A673 (cell line): ENCODE results near the gene EPHA10. TPM values are rescaled to one million over a fixed set of nuclear protein-coding genes. Genes with fewer than 3 reads are reported as not detected.

Source experiments
- BruUV-seq: library from RNA; stranded (reverse); fragments of 400-500 nt; replicated peaks from 2 replicates; lab custom pipeline; 2021; lab: Mats Ljungman, UMichigan
- CTCF ChIA-PET: fragments of 300-600 bp; sonication (Branson Sonifier 250); formaldehyde crosslinking; loops from one replicate; lab custom pipeline; 2022; ENCODE audit warnings: antibody characterized with exemption; lab: Charles Lee
- POLR2A ChIA-PET: fragments of 300-600 bp; sonication (Branson Sonifier 250); formaldehyde crosslinking; loops from one replicate; lab custom pipeline; 2022; ENCODE audit warnings: antibody characterized with exemption; ENCODE audit not compliant: low non-redundant PET; lab: Charles Lee
- DNase-seq: peaks from one replicate; pipeline ENCODE4 v3.0.0-alpha.2; 2015; ENCODE audit warnings: low spot score
- H3K27ac ChIP-seq: fragments of 200-600 bp; sonication (generic); 2 replicates; pipeline ENCODE4 v1.5.1; 2016; ENCODE audit warnings: mixed run types, low read depth, mild to moderate bottlenecking, mixed read lengths, antibody characterized with exemption, low read length; ENCODE audit not compliant: poor library complexity, severe bottlenecking
- H3K27me3 ChIP-seq: fragments of 200-600 bp; sonication (generic); replicated peaks from 2 replicates; pipeline ENCODE4 v1.6.1; 2017; ENCODE audit warnings: mixed run types, low read depth, mild to moderate bottlenecking, mixed read lengths, antibody characterized with exemption, low read length; ENCODE audit not compliant: insufficient read depth, poor library complexity
- H3K36me3 ChIP-seq: fragments of 200-600 bp; sonication (generic); 2 replicates; pipeline ENCODE4 v1.6.1; 2016; ENCODE audit warnings: mixed run types, mild to moderate bottlenecking, mixed read lengths, antibody characterized with exemption, low read length; ENCODE audit not compliant: insufficient read depth, poor library complexity, severe bottlenecking
- H3K4me1 ChIP-seq: fragments of 200-600 bp; sonication (generic); 2 replicates; pipeline ENCODE4 v1.6.1; 2017; ENCODE audit warnings: mixed run types, mild to moderate bottlenecking, mixed read lengths, antibody characterized with exemption, low read length; ENCODE audit not compliant: insufficient read depth, poor library complexity, severe bottlenecking
- H3K4me3 ChIP-seq: fragments of 200-600 bp; sonication (generic); 2 replicates; pipeline ENCODE4 v1.5.1; 2016; ENCODE audit warnings: low read depth, mixed run types, mild to moderate bottlenecking, mixed read lengths, low read length; ENCODE audit not compliant: poor library complexity, severe bottlenecking
- H3K9me3 ChIP-seq: fragments of 200-600 bp; sonication (generic); 2 replicates; pipeline ENCODE4 v1.6.1; 2016; ENCODE audit warnings: mixed run types, low read depth, mild to moderate bottlenecking, mixed read lengths, antibody characterized with exemption, low read length; ENCODE audit not compliant: poor library complexity, severe bottlenecking
- EZH2 ChIP-seq: fragments of 200-600 bp; sonication (generic); IDR thresholded peaks from 2 replicates; pipeline ENCODE4 v1.6.1; 2017; ENCODE audit warnings: borderline replicate concordance, low read depth, mild to moderate bottlenecking, mixed read lengths, antibody characterized with exemption, low read length; ENCODE audit not compliant: poor library complexity, severe bottlenecking
- intact Hi-C: fragments of 100-400 bp; cut with micrococcal nuclease; formaldehyde crosslinking; loops from one replicate; pipeline ENCODE4 v1.10.0; 2022; ENCODE audit not compliant: unreplicated experiment
- total RNA-seq: library from RNA; stranded (reverse); gene quantifications from 2 replicates; pipeline ENCODE4 v1.2.3, GENCODE V29; 2021
- TF ChIP-seq, protein P1 (sequence below): fragments of 300-800, 200-600 bp; sonication (generic); conservative IDR thresholded peaks from 2 replicates; pipeline ENCODE4 v1.5.1; 2017; ENCODE audit warnings: low read depth, mild to moderate bottlenecking, antibody characterized with exemption, low read length, moderate library complexity, mixed read lengths

EPHA10 gene
- total RNA-seq, 1 experiment from 2014 or later = not detected

DNA sequence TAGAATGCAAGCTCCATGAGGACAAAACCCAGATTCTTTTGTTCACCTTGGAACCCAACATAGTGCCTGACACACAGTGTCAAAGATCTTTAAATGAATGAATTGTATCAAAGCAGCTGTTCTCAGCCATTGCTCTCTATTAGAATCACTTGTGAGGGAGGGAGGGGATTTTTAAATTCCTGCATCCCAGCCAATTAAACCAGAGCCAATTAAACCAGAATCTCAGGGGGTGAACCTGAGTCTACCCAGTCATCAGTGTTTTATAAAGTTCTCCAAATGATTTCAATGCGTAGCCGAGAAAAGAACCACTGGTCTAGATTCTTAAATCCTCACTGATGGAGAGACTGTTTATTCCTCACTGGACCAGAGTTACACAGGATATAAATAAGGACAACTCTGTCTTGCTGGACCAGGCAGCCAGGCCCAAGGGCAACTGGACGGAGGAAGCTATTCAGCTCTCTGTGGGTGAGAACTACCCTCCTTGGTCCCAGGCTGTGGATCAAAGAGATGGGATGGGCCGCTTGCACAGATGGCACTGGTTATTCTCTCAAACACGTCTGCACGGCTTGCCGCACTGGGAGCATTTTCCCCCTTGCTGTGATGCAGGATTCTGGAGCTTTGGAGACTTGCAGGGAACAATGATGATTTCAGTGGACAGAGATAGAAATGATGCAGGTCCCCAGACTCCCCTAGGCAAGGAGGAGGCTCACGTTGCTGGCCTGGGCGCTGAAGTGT, 92.6 kb downstream of the EPHA10 start:
- BruUV-seq = no TSS peak
- H3K27ac ChIP-seq = no peak overlapping the region
- POLR2A ChIA-PET = no interaction called here
- no peak for DNase-seq
- intact Hi-C loops = no loop called here
- peaks cover 43% of the 10 kb centered on the region for H3K27me3 ChIP-seq
- H3K36me3 ChIP-seq = no peaks in the 10 kb centered on the region
- CTCF ChIA-PET = no interaction called here
- no peak overlapping the region for H3K4me3 ChIP-seq
- no peaks in the 10 kb centered on the region for H3K4me1 ChIP-seq
- no peaks in the 10 kb centered on the region for H3K9me3 ChIP-seq
- TF ChIP-seq, protein P1, sequence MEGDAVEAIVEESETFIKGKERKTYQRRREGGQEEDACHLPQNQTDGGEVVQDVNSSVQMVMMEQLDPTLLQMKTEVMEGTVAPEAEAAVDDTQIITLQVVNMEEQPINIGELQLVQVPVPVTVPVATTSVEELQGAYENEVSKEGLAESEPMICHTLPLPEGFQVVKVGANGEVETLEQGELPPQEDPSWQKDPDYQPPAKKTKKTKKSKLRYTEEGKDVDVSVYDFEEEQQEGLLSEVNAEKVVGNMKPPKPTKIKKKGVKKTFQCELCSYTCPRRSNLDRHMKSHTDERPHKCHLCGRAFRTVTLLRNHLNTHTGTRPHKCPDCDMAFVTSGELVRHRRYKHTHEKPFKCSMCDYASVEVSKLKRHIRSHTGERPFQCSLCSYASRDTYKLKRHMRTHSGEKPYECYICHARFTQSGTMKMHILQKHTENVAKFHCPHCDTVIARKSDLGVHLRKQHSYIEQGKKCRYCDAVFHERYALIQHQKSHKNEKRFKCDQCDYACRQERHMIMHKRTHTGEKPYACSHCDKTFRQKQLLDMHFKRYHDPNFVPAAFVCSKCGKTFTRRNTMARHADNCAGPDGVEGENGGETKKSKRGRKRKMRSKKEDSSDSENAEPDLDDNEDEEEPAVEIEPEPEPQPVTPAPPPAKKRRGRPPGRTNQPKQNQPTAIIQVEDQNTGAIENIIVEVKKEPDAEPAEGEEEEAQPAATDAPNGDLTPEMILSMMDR = no peak
- TF ChIP-seq EZH2 = no peak

DNA sequence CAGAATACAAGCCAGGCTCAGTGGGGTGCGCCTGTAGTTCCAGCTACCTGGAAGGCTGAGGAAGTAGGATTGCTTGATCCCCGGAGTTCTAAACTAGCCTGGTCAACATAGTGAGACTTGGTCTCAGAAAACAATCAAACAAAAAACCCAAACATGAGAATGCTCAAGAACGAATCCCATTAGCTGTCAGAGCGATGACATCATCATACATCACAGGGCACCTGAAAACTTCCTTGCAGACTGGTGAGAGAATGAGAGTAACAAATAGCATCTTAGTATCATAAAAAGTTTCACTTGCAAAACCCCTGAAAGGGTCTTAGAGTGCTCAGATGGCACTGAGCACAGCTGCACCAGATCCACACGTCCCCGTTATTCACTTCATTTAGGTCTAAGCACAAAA, 93.7 kb downstream of the EPHA10 start:
- Histone ChIP-seq H3K27ac (no peak overlapping the region), H3K4me1 (no peaks in the 10 kb centered on the region), H3K9me3 (no peaks in the 10 kb centered on the region), H3K36me3 (no peaks in the 10 kb centered on the region), H3K4me3 (no peak overlapping the region), H3K27me3 (peaks cover 43% of the 10 kb centered on the region)
- BruUV-seq = no TSS peak
- CTCF ChIA-PET = no interaction called here
- intact Hi-C loops = no loop called here
- POLR2A ChIA-PET = no interaction called here
- DNase-seq = no peak
- TF ChIP-seq, protein P1 = no peak
- no peak for TF ChIP-seq EZH2

DNA sequence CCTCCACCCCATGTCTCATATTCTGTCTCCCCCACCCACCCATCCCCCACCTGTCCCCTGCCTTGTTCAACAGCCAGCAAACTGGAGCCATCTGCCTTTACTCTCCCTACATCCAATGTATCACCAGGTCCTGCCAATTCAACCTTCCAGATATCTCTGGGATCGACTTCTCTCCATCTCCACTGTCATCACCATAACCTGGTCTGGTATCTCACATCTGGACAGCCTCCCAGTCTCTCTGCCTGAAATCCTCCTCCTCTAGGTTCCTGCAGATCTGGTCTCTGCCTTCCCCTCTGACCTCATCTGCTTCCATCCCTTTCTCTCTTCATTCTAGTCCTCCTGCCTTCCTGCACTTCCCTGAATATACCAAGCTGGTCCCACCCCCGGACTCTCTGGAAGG, 94.8 kb downstream of the EPHA10 start:
- H3K4me3 ChIP-seq = no peak overlapping the region
- no peak for TF ChIP-seq EZH2
- CTCF ChIA-PET = no interaction called here
- H3K36me3 ChIP-seq = no peaks in the 10 kb centered on the region
- POLR2A ChIA-PET = no interaction called here
- H3K27ac ChIP-seq = no peak overlapping the region
- no peaks in the 10 kb centered on the region for H3K4me1 ChIP-seq
- peaks cover 43% of the 10 kb centered on the region for H3K27me3 ChIP-seq
- no peak for DNase-seq
- intact Hi-C loops = no loop called here
- no peaks in the 10 kb centered on the region for H3K9me3 ChIP-seq
- BruUV-seq = no TSS peak
